GM12892 (cell line): ENCODE measurements around the gene STAB2.

Experiments
- POLR2A ChIP-seq: IDR thresholded peaks from 2 replicates; pipeline ENCODE4 v1.6.1; 2011; ENCODE audit warnings: low read depth, low read length, control low read depth
- POLR2AphosphoS5 ChIP-seq: IDR thresholded peaks from 2 replicates; pipeline ENCODE4 v1.6.1; 2011; ENCODE audit warnings: low read depth, low read length, control low read depth
- TAF1 ChIP-seq: IDR thresholded peaks from 2 replicates; pipeline ENCODE4 v1.6.1; 2011; ENCODE audit warnings: low read depth, mild to moderate bottlenecking, control low read depth, low read length, borderline replicate concordance

GRCh38 chr12:103716517-103717196, 129.6 kb downstream of the STAB2 start:
- TF ChIP-seq POLR2AphosphoS5: no peak
- no peak for TF ChIP-seq POLR2A
- TF ChIP-seq TAF1: no peak
